Subcutaneous adipose tissue (tissue), 4 donors: ENCODE data around the gene LRRC45. TPM values are rescaled to one million over a fixed set of nuclear protein-coding genes. Genes with fewer than 3 reads are reported as not detected.

ENCODE experiments used
- total RNA-seq, 4 donors: library from RNA; depleted of rRNA; stranded (reverse); fragments of >200 nt; gene quantifications; one replicate each; pipeline ENCODE4 v1.1.0, GENCODE V29; 2016
- TF ChIP-seq, protein P1 (sequence below): fragments of 450-650 bp; IDR thresholded peaks from one replicate; pipeline ENCODE4 v1.5.1; 2016; ENCODE audit warnings: low read depth, mild to moderate bottlenecking, control low read depth, antibody characterized with exemption, moderate library complexity

Gene LRRC45
- total RNA-seq, 4 donors from 2014 or later: 1.8 to 11.7 (median 7.8) TPM

DNA sequence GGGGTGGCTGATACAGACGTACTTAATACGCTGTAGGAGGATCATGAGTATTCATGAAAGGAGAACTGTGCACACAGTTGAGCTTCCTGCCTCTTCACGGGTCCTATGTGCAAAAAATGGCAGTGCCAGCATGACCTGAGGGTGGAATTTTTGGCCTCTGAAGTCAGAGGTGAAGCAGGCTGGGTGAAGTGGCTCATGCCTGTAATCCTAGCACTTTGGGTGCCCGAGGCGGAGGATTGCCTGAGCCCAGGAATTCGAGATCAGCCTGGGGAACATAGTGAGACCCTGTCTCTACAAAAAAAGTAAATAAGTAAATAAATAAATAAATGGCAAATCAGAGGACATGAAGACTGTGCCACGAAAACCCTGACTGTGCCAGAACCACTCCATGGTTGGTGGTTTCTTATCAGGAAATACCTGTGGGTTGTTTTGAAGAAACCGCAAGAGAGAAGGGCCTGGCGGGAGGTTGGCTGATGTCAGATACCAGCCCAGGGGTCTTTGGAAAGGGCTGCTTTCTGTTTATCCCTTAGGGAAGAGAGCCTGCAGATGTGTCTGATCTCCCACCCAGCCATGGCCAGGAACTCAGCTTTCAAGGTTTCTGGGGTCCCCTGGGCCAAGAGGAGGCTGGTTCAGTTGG, 42.3 kb upstream of the LRRC45 start:
- TF ChIP-seq, protein P1, sequence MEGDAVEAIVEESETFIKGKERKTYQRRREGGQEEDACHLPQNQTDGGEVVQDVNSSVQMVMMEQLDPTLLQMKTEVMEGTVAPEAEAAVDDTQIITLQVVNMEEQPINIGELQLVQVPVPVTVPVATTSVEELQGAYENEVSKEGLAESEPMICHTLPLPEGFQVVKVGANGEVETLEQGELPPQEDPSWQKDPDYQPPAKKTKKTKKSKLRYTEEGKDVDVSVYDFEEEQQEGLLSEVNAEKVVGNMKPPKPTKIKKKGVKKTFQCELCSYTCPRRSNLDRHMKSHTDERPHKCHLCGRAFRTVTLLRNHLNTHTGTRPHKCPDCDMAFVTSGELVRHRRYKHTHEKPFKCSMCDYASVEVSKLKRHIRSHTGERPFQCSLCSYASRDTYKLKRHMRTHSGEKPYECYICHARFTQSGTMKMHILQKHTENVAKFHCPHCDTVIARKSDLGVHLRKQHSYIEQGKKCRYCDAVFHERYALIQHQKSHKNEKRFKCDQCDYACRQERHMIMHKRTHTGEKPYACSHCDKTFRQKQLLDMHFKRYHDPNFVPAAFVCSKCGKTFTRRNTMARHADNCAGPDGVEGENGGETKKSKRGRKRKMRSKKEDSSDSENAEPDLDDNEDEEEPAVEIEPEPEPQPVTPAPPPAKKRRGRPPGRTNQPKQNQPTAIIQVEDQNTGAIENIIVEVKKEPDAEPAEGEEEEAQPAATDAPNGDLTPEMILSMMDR: no peak

DNA sequence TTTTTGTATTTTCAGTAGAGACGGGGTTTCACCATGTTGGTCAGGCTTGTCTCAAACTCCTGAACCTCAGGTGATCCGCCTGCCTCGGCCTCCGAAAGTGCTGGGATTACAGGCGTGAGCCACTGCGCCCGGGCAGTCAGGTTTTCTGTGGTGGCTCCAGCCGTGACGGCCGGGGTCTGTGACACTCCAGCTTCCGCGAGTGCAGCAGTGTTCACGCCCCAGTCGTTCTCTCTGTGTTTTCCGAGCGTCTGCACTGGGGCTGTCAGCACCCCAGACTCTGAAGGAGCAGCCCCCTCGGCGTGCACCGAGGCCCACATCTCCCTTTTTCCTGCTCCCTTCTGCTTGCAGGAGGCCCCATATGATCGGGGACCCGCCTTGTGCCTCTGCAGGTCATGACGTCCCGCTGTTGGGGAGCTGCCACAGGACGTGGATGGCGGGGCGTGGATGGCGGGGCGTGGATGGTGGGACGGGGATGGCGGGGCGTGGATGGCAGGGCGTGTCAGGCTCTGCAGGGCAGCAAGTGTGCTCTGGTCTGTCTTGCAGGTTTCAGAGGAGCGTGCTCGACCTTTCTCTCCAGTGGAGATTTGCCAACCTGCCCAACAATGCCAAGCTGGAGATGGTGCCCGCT, 40.0 kb upstream of the LRRC45 start:
- TF ChIP-seq, protein P1: no peak

DNA sequence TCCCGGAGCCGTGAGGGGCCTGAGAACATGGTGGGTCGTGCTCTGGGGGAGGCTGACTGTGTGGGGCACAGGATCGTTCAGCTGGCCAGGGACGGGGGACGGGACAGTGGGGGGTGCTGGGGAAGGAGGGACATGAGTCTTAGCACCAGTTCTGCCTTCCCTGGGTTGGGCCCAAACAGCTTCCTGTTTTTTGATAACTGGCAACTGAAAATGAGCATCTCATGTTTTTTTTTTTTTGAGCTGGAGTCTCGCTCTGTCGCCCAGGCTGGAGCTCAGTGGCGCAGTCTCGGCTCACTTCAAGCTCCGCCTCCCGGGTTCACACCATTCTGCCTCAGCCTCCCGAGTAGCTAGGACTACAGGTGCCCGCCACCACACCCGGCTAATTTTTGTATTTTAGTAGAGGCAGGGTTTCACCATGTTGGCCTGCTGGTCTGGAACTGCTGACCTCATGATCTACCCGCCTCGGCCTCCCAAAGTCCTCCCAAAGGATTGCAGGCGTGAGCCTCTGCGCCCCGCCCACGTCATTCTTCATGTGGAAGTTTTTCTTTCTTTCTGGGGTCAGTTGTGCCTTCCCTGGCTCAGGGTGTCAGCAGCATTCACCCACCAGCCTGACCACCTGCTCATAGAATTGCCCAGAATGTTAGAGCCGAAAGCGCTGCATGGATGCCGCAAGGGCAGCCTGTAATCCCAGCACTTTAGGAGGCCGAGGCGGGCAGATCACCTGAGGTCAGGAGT, 39.3 kb upstream of the LRRC45 start:
- TF ChIP-seq, protein P1: no peak

DNA sequence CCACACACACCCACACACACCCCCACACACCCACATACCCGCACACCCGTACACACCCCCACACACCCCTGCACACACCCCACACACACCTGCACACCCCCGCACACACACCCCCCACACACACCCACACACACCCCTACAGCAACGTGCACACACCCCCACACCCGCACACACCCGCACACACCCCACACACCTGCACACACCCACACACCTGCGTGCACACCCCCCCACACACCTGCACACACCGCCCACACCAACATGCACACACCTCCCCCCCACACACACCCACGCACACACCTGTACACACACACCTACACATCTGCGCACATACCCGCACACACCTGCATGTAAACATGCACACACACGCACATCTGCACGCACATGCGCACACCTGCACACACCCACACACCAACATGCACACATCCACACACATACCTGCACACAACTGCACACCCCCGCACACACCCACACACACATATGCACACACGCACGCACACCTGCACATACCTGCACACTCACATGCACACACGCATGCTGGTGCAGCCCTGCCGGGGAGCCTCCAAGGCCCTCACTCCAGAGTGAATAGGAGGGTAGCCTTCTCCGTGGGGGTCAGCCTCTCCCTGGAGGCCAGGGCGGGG, 38.2 kb upstream of the LRRC45 start:
- TF ChIP-seq, protein P1: no peak

DNA sequence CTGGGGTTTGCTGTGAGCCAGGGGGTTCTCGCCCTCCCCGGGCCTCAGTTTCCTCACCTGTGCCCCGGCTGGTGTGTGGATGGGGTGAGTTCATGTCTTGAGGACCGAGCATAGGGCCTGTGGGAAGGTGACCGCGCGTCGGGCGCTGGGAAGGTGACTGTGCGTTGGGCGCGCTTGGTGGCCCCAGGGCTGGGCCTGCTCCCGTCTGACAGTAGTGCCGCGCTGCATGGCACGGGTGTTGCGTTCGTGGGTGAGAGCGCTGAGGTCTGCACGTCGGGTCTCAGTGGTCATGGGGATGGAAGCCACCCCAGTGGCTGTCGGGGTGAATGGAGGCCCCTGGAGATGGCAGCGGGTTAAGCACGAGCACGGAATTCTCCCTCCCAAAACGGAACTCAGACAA, 36.5 kb upstream of the LRRC45 start:
- TF ChIP-seq, protein P1: no peak

DNA sequence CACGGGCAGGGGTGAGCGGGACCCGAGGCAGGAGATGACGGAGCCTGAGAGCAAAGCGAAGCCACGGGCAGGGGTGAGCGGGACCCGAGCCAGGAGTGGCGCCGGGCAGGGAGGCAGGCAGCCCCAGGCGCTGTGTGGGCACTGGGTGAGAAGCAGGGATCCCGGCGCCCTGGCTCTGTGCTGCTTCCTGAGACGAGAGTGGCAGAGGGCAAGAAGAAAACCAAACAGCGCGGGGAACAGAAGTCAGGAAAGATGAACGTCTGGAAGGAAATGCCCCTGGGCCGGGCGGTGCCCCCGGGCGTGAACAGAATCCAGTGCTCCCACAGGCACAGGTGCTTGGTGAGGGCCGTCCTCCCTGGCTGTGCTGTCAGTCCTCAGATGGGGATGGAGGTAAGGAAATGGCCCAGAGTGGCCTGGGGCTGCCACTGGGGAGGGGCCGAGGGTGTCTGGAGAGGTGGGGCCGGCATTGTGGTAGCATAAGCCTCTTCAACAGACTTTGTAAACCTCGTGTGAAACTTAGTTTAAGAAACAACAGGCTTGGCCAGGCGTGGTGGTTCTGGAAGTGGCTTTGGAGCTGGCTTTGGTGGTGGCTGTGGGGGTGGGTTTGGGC, 35.8 kb upstream of the LRRC45 start:
- TF ChIP-seq, protein P1: no peak
